GM23338 (cell line): ENCODE measurements around the gene FUT8. TPM values are rescaled to one million over a fixed set of nuclear protein-coding genes. Genes with fewer than 3 reads are reported as not detected.

Experiments
- ATAC-seq: fragments of 200-7000 bp; cut with Tn5 transposase; 3 replicates; pipeline ENCODE4 v1.9.1; 2020
- DNase-seq: peaks from one replicate; pipeline ENCODE4 v3.0.0-alpha.2; 2015; ENCODE audit warnings: low spot score
- H2AFZ ChIP-seq: fragments of 200-600 bp; sonication (generic); 2 replicates; pipeline ENCODE4 v1.8.0; 2016; ENCODE audit warnings: antibody characterized with exemption, mild to moderate bottlenecking, moderate library complexity
- H3F3A ChIP-seq: fragments of 200-600 bp; sonication (generic); replicated peaks from 2 replicates; pipeline ENCODE4 v1.8.0; 2017; ENCODE audit warnings: antibody characterized with exemption, mixed run types, low read depth
- H3K27ac ChIP-seq: fragments of 200-600 bp; sonication (generic); 2 replicates; pipeline ENCODE4 v1.6.1; 2016; ENCODE audit warnings: low read depth
- H3K27me3 ChIP-seq: fragments of 200-600 bp; sonication (generic); 2 replicates; pipeline ENCODE4 v1.8.0; 2016; ENCODE audit warnings: mild to moderate bottlenecking, mixed run types, moderate library complexity; ENCODE audit not compliant: insufficient read depth
- H3K36me3 ChIP-seq: fragments of 200-600 bp; sonication (generic); 2 replicates; pipeline ENCODE4 v1.8.0; 2016; ENCODE audit warnings: mild to moderate bottlenecking; ENCODE audit not compliant: insufficient read depth
- H3K4me1 ChIP-seq: fragments of 200-600 bp; sonication (generic); 2 replicates; pipeline ENCODE4 v1.8.0; 2016; ENCODE audit warnings: mild to moderate bottlenecking, moderate library complexity; ENCODE audit not compliant: insufficient read depth
- H3K4me2 ChIP-seq: fragments of 200-600 bp; sonication (generic); 2 replicates; pipeline ENCODE4 v1.7.1; 2017; ENCODE audit warnings: mixed run types
- H3K4me3 ChIP-seq: fragments of 200-600 bp; sonication (generic); 2 replicates; pipeline ENCODE4 v1.6.1; 2016; ENCODE audit warnings: mixed run types
- H3K79me2 ChIP-seq: fragments of 200-600 bp; sonication (generic); replicated peaks from 2 replicates; pipeline ENCODE4 v1.8.0; 2017; ENCODE audit warnings: mild to moderate bottlenecking; ENCODE audit not compliant: insufficient read depth
- H3K9me2 ChIP-seq: fragments of 200-600 bp; sonication (generic); 2 replicates; pipeline ENCODE4 v1.8.0; 2017; ENCODE audit not compliant: insufficient read depth
- H4K20me1 ChIP-seq: fragments of 200-600 bp; sonication (generic); replicated peaks from 2 replicates; pipeline ENCODE4 v1.8.0; 2017; ENCODE audit warnings: mild to moderate bottlenecking; ENCODE audit not compliant: insufficient read depth
- H3K27ac Mint-ChIP-seq: 2 replicates; pipeline ENCODE4 v1.8.0; 2020; ENCODE audit warnings: inconsistent platforms, mild to moderate bottlenecking, moderate library complexity, mixed read lengths
- H3K27me3 Mint-ChIP-seq: 3 replicates; pipeline ENCODE4 v1.8.0; 2022; ENCODE audit warnings: low read depth, mild to moderate bottlenecking, moderate library complexity, mixed read lengths, inconsistent platforms; ENCODE audit not compliant: insufficient read depth, poor library complexity
- H3K36me3 Mint-ChIP-seq: 3 replicates; pipeline ENCODE4 v1.8.0; 2021; ENCODE audit warnings: low read depth, mild to moderate bottlenecking, inconsistent platforms, moderate library complexity, mixed read lengths
- H3K4me1 Mint-ChIP-seq: 3 replicates; pipeline ENCODE4 v1.8.0; 2020; ENCODE audit warnings: mild to moderate bottlenecking, inconsistent platforms, mixed read lengths
- H3K4me3 Mint-ChIP-seq: 3 replicates; pipeline ENCODE4 v1.8.0; 2021; ENCODE audit warnings: moderate library complexity, mild to moderate bottlenecking, inconsistent platforms, mixed read lengths
- H3K9me3 Mint-ChIP-seq: 3 replicates; pipeline ENCODE4 v1.8.0; 2020; ENCODE audit warnings: moderate library complexity, mild to moderate bottlenecking, inconsistent platforms, mixed read lengths
- EZH2 ChIP-seq: fragments of 200-600 bp; sonication (generic); IDR thresholded peaks from one replicate; pipeline ENCODE4 v1.8.0; 2017; ENCODE audit warnings: antibody characterized with exemption, mild to moderate bottlenecking, low read depth; ENCODE audit not compliant: unreplicated experiment
- NANOG ChIP-seq: IDR thresholded peaks from 2 replicates; pipeline ENCODE4 v1.6.1; 2016; ENCODE audit warnings: antibody characterized with exemption, borderline replicate concordance
- ZNF114 ChIP-seq: fragments of 250-450 bp; sonication (Bioruptor Pico); IDR thresholded peaks from 2 replicates; pipeline ENCODE4 v1.5.0; 2020; ENCODE audit warnings: mild to moderate bottlenecking, moderate library complexity
- ZNF331 ChIP-seq: fragments of 250-450 bp; sonication (Bioruptor Pico); IDR thresholded peaks from 2 replicates; pipeline ENCODE4 v1.5.0; 2020; ENCODE audit warnings: low read depth, mild to moderate bottlenecking, moderate library complexity
- polyA plus RNA-seq: library from polyadenylated mRNA; unstranded; fragments of >200 nt; fragmentation: Nextera tagmentation; extraction: Ambion mirVana; gene quantifications from 2 replicates; pipeline ENCODE4 v1.2.1, GENCODE V29; 2016
- total RNA-seq: library from RNA; depleted of rRNA; stranded (reverse); fragments of >200 nt; shearing (Covaris generic); gene quantifications from 2 replicates; pipeline ENCODE4 v1.2.3, GENCODE V29; 2014
- TF ChIP-seq, protein P1 (sequence below): IDR thresholded peaks from one replicate; pipeline ENCODE4 v1.6.1; 2018; ENCODE audit warnings: antibody characterized with exemption; ENCODE audit not compliant: unreplicated experiment
- TF ChIP-seq, protein P2 (sequence below): fragments of 250-450 bp; sonication (Bioruptor Pico); IDR thresholded peaks from 2 replicates; pipeline ENCODE4 v1.5.0; 2020; ENCODE audit warnings: mild to moderate bottlenecking, moderate library complexity
- TF ChIP-seq, protein P3 (sequence below), 2 experiments: fragments of 200-600 bp in 1 of 2; sonication (generic) in 1 of 2; conservative IDR thresholded peaks; 2 replicates each; pipeline versions ENCODE4 v1.5.1 to v1.6.1; 2016 to 2017; ENCODE audit warnings: antibody characterized with exemption in 2 of 2, low read depth in 2 of 2, mild to moderate bottlenecking in 2 of 2, moderate library complexity in 1 of 2

Gene FUT8
- total and polyA plus RNA-seq, 2 experiments from 2014 or later = 8.2 to 23.2 TPM

DNA sequence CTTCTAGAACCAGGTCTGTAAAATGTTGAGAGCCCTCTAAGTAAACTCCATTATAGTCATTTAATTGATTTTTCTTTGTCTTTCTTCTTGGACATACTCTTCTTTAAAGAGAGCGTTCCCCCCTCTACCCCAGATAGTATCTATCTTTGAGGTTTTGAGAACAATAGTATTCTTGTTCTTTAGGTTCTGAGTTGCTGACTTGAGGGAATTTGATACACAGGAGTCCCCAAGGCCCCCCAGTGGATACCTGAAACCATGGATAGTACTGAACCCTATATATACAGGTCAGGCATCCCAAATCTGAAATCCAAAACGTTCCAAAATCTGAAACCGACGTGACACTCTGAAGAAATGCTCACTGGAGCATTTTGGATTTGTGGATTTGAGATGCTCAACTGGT lies 65.5 kb downstream of the FUT8 start (continued):
- TF ChIP-seq, protein P1, sequence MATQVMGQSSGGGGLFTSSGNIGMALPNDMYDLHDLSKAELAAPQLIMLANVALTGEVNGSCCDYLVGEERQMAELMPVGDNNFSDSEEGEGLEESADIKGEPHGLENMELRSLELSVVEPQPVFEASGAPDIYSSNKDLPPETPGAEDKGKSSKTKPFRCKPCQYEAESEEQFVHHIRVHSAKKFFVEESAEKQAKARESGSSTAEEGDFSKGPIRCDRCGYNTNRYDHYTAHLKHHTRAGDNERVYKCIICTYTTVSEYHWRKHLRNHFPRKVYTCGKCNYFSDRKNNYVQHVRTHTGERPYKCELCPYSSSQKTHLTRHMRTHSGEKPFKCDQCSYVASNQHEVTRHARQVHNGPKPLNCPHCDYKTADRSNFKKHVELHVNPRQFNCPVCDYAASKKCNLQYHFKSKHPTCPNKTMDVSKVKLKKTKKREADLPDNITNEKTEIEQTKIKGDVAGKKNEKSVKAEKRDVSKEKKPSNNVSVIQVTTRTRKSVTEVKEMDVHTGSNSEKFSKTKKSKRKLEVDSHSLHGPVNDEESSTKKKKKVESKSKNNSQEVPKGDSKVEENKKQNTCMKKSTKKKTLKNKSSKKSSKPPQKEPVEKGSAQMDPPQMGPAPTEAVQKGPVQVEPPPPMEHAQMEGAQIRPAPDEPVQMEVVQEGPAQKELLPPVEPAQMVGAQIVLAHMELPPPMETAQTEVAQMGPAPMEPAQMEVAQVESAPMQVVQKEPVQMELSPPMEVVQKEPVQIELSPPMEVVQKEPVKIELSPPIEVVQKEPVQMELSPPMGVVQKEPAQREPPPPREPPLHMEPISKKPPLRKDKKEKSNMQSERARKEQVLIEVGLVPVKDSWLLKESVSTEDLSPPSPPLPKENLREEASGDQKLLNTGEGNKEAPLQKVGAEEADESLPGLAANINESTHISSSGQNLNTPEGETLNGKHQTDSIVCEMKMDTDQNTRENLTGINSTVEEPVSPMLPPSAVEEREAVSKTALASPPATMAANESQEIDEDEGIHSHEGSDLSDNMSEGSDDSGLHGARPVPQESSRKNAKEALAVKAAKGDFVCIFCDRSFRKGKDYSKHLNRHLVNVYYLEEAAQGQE = no peak
- TF ChIP-seq ZNF114 (CRISPR knock-in tag) = no peak
- TF ChIP-seq, protein P2, sequence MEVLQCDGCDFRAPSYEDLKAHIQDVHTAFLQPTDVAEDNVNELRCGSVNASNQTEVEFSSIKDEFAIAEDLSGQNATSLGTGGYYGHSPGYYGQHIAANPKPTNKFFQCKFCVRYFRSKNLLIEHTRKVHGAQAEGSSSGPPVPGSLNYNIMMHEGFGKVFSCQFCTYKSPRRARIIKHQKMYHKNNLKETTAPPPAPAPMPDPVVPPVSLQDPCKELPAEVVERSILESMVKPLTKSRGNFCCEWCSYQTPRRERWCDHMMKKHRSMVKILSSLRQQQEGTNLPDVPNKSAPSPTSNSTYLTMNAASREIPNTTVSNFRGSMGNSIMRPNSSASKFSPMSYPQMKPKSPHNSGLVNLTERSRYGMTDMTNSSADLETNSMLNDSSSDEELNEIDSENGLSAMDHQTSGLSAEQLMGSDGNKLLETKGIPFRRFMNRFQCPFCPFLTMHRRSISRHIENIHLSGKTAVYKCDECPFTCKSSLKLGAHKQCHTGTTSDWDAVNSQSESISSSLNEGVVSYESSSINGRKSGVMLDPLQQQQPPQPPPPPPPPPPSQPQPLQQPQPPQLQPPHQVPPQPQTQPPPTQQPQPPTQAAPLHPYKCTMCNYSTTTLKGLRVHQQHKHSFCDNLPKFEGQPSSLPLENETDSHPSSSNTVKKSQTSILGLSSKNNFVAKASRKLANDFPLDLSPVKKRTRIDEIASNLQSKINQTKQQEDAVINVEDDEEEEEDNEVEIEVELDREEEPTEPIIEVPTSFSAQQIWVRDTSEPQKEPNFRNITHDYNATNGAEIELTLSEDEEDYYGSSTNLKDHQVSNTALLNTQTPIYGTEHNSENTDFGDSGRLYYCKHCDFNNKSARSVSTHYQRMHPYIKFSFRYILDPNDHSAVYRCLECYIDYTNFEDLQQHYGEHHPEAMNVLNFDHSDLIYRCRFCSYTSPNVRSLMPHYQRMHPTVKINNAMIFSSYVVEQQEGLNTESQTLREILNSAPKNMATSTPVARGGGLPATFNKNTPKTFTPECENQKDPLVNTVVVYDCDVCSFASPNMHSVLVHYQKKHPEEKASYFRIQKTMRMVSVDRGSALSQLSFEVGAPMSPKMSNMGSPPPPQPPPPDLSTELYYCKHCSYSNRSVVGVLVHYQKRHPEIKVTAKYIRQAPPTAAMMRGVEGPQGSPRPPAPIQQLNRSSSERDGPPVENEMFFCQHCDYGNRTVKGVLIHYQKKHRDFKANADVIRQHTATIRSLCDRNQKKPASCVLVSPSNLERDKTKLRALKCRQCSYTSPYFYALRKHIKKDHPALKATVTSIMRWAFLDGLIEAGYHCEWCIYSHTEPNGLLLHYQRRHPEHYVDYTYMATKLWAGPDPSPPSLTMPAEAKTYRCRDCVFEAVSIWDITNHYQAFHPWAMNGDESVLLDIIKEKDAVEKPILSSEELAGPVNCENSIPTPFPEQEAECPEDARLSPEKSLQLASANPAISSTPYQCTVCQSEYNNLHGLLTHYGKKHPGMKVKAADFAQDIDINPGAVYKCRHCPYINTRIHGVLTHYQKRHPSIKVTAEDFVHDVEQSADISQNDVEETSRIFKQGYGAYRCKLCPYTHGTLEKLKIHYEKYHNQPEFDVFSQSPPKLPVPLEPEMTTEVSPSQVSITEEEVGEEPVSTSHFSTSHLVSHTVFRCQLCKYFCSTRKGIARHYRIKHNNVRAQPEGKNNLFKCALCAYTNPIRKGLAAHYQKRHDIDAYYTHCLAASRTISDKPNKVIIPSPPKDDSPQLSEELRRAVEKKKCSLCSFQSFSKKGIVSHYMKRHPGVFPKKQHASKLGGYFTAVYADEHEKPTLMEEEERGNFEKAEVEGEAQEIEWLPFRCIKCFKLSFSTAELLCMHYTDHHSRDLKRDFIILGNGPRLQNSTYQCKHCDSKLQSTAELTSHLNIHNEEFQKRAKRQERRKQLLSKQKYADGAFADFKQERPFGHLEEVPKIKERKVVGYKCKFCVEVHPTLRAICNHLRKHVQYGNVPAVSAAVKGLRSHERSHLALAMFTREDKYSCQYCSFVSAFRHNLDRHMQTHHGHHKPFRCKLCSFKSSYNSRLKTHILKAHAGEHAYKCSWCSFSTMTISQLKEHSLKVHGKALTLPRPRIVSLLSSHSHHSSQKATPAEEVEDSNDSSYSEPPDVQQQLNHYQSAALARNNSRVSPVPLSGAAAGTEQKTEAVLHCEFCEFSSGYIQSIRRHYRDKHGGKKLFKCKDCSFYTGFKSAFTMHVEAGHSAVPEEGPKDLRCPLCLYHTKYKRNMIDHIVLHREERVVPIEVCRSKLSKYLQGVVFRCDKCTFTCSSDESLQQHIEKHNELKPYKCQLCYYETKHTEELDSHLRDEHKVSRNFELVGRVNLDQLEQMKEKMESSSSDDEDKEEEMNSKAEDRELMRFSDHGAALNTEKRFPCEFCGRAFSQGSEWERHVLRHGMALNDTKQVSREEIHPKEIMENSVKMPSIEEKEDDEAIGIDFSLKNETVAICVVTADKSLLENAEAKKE (CRISPR knock-in tag) = no peak

DNA sequence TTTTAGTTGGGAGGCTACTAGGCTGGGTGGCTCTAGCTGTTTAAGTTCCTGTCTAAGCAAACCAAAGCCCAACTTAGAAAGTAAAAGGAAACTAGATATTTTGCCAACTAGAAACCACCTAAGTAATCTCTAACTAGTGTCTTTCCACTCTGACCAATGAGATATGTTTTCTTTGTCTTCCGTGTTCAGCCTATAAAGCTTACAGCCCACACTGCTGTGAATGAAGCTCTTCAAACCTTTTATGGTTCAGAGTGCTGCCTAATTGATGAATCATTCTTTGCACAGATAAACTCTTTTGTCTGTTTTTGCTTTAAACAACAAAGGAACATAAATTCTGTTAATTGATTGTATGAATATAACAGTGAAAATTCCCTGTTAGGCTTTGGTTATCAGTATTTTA lies 66.1 kb downstream of the FUT8 start:
- H3K9me2 ChIP-seq = no peaks in the 10 kb centered on the region
- no peaks in the 10 kb centered on the region for H3K27me3 ChIP-seq
- H3K27ac ChIP-seq = no peak overlapping the region
- no peak overlapping the region for H2AFZ ChIP-seq
- H4K20me1 ChIP-seq = no peaks in the 10 kb centered on the region
- ATAC-seq (no peak), DNase-seq (no peak)
- no peaks in the 10 kb centered on the region for H3K36me3 ChIP-seq
- H3K79me2 ChIP-seq = no peaks in the 10 kb centered on the region
- no peak overlapping the region for H3K4me2 ChIP-seq
- no peak overlapping the region for H3K4me3 Mint-ChIP-seq
- H3K9me3 Mint-ChIP-seq = no peaks in the 10 kb centered on the region
- no peak overlapping the region for H3K27ac Mint-ChIP-seq
- peaks cover 39% of the 10 kb centered on the region for H3K4me1 ChIP-seq
- no peak overlapping the region for H3K4me3 ChIP-seq
- H3K36me3 Mint-ChIP-seq = no peaks in the 10 kb centered on the region
- H3K27me3 Mint-ChIP-seq = peaks cover 2% of the 10 kb centered on the region
- peaks cover 60% of the 10 kb centered on the region for H3K4me1 Mint-ChIP-seq
- no peaks in the 10 kb centered on the region for H3F3A ChIP-seq
- no peak for TF ChIP-seq NANOG
- TF ChIP-seq ZNF331 (CRISPR knock-in tag) = no peak
- TF ChIP-seq EZH2 = no peak
- TF ChIP-seq, protein P3, sequence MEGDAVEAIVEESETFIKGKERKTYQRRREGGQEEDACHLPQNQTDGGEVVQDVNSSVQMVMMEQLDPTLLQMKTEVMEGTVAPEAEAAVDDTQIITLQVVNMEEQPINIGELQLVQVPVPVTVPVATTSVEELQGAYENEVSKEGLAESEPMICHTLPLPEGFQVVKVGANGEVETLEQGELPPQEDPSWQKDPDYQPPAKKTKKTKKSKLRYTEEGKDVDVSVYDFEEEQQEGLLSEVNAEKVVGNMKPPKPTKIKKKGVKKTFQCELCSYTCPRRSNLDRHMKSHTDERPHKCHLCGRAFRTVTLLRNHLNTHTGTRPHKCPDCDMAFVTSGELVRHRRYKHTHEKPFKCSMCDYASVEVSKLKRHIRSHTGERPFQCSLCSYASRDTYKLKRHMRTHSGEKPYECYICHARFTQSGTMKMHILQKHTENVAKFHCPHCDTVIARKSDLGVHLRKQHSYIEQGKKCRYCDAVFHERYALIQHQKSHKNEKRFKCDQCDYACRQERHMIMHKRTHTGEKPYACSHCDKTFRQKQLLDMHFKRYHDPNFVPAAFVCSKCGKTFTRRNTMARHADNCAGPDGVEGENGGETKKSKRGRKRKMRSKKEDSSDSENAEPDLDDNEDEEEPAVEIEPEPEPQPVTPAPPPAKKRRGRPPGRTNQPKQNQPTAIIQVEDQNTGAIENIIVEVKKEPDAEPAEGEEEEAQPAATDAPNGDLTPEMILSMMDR (conservative IDR thresholded peaks at IDR 0.05; ENCODE audit: low read depth in 2 of 2) = no peak
